Measurements from ENCODE around the gene ZNF611. TPM values are rescaled to one million over a fixed set of nuclear protein-coding genes. Genes with fewer than 3 reads are reported as not detected.
A peak's percentile ranks its signal among the peaks of the same experiment; 100 is the strongest.

ZNF611 gene
- total RNA-seq, 1 donor from 2014 or later: 19.9 TPM

- Histone ChIP-seq H3K27me3 (no peaks in the 10 kb centered on the region), H3K27ac (peak overlapping the region; percentile 30), H3K4me2 (peak overlapping the region; percentile 14), H3K9ac (no peak overlapping the region), H4K20me1 (ENCODE audit: low read depth) (peaks cover 7% of the 10 kb centered on the region), H3K9me3 (ENCODE audit: low read depth) (no peaks in the 10 kb centered on the region), H3K36me3 (no peaks in the 10 kb centered on the region), H3K4me3 (no peak overlapping the region), H2AFZ (replicated peaks) (no peak overlapping the region), H3K79me2 (ENCODE audit: low read depth) (peaks cover 6% of the 10 kb centered on the region), H3K4me1 (peaks cover 15% of the 10 kb centered on the region), H3F3A (ENCODE audit: low read depth) (peaks cover 4% of the 10 kb centered on the region)
- H3K4me1 Mint-ChIP-seq: peaks cover 6% of the 10 kb centered on the region
- peaks cover 48% of the 10 kb centered on the region for H3K36me3 Mint-ChIP-seq
- DNase-seq (ENCODE audit: low spot score): no peak
- H3K9me3 Mint-ChIP-seq: peaks cover 23% of the 10 kb centered on the region
- H3K4me3 Mint-ChIP-seq: no peak overlapping the region
- H3K27me3 Mint-ChIP-seq (ENCODE audit: insufficient read depth, low read depth): no peaks in the 10 kb centered on the region
- TF ChIP-seq CTCF (IDR thresholded peaks at IDR 0.05): no peak
- TF ChIP-seq EZH2 (IDR thresholded peaks at IDR 0.05): no peak
- TF ChIP-seq EZH2phosphoT487 (IDR thresholded peaks at IDR 0.05): no peak
- H3K27ac Mint-ChIP-seq: no peak overlapping the region
Observed at GRCh38 chr19:52665027-52665426, 69.8 kb downstream of the ZNF611 start.

GRCh38 chr19:52664461-52664860 is 70.4 kb downstream of the ZNF611 start:
- H3K4me3 Mint-ChIP-seq: no peak overlapping the region
- Histone ChIP-seq H3K36me3 (no peaks in the 10 kb centered on the region), H3K9me3 (ENCODE audit: low read depth) (no peaks in the 10 kb centered on the region), H2AFZ (replicated peaks) (no peak overlapping the region), H4K20me1 (ENCODE audit: low read depth) (peaks cover 7% of the 10 kb centered on the region), H3K4me1 (peaks cover 15% of the 10 kb centered on the region), H3K27me3 (no peaks in the 10 kb centered on the region), H3K9ac (no peak overlapping the region), H3K79me2 (ENCODE audit: low read depth) (peaks cover 6% of the 10 kb centered on the region), H3K27ac (no peak overlapping the region), H3F3A (ENCODE audit: low read depth) (peaks cover 4% of the 10 kb centered on the region), H3K4me3 (no peak overlapping the region), H3K4me2 (no peak overlapping the region)
- H3K9me3 Mint-ChIP-seq: peaks cover 19% of the 10 kb centered on the region
- H3K4me1 Mint-ChIP-seq: peaks cover 6% of the 10 kb centered on the region
- no peak overlapping the region for H3K27ac Mint-ChIP-seq
- DNase-seq (ENCODE audit: low spot score): peak; percentile 57
- H3K27me3 Mint-ChIP-seq (ENCODE audit: insufficient read depth, low read depth): no peaks in the 10 kb centered on the region
- TF ChIP-seq EZH2 (IDR thresholded peaks at IDR 0.05) (no peak), EZH2phosphoT487 (IDR thresholded peaks at IDR 0.05) (no peak), CTCF (IDR thresholded peaks at IDR 0.05) (no peak)
- peaks cover 48% of the 10 kb centered on the region for H3K36me3 Mint-ChIP-seq

DNA sequence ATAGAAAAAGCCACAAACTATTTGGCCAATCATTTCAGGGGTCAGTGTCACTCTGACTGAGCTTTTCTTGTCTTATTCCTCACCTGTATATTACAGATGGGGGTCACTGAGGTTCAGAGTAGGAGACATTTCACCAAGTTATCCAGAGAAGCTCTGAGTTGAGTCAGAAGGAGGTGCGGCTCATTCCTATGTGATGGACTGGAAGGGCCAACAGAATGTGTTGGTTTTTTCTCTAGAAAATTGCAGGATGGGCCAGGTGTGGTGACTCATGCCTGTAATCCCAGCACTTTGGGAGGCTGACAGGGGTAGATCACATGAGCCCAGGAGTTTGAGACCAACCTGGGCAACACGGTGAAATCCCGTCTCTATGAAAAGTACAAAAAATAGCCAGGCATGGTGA is 72.2 kb downstream of the ZNF611 start:
- Histone ChIP-seq H3F3A (ENCODE audit: low read depth) (peaks cover 4% of the 10 kb centered on the region), H2AFZ (replicated peaks) (no peak overlapping the region), H3K4me3 (no peak overlapping the region), H3K27me3 (no peaks in the 10 kb centered on the region), H3K4me1 (peaks cover 15% of the 10 kb centered on the region), H4K20me1 (ENCODE audit: low read depth) (peaks cover 7% of the 10 kb centered on the region), H3K9me3 (ENCODE audit: low read depth) (no peaks in the 10 kb centered on the region), H3K9ac (no peak overlapping the region), H3K4me2 (no peak overlapping the region), H3K79me2 (ENCODE audit: low read depth) (peaks cover 6% of the 10 kb centered on the region), H3K36me3 (no peaks in the 10 kb centered on the region), H3K27ac (no peak overlapping the region)
- TF ChIP-seq EZH2 (IDR thresholded peaks at IDR 0.05) (no peak), EZH2phosphoT487 (IDR thresholded peaks at IDR 0.05) (no peak), CTCF (IDR thresholded peaks at IDR 0.05) (no peak)
- peaks cover 6% of the 10 kb centered on the region for H3K4me1 Mint-ChIP-seq
- H3K9me3 Mint-ChIP-seq: peaks cover 16% of the 10 kb centered on the region
- H3K27me3 Mint-ChIP-seq (ENCODE audit: insufficient read depth, low read depth): peaks cover 2% of the 10 kb centered on the region
- no peak for DNase-seq (ENCODE audit: low spot score)
- H3K27ac Mint-ChIP-seq: no peak overlapping the region
- H3K4me3 Mint-ChIP-seq: no peak overlapping the region
- peaks cover 55% of the 10 kb centered on the region for H3K36me3 Mint-ChIP-seq
